HG03135 (cell line): ENCODE measurements around the gene ACYP2.

Experiments used
- ATAC-seq: cut with Tn5 transposase; IDR thresholded peaks from one replicate; pipeline ENCODE4 v1.9.1; 2021; ENCODE audit warnings: mild to moderate bottlenecking, moderate library complexity; ENCODE audit not compliant: unreplicated experiment

Gene ACYP2

GRCh38 chr2:54212456-54212855 lies 97.0 kb downstream of the ACYP2 start:
- ATAC-seq, result no peak

DNA sequence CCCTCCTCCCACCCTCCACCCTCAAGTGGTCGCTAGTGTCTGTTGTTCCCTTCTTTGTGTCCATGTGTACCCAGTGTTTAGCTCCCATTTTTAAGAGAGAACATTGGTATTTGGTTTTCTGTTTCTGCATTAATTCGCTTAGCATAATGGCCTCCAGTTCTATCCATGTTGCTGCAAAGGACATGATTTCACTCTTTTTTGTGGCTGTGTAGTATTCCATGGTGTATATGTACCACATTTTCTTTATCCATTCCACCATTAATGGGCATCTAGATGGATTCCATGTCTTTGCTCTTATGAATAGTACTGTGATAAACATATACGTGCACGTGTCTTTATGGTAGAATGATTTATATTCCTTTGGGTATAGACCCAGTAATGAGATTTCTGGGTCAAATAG lies 97.7 kb downstream of the ACYP2 start:
- no peak for ATAC-seq

DNA sequence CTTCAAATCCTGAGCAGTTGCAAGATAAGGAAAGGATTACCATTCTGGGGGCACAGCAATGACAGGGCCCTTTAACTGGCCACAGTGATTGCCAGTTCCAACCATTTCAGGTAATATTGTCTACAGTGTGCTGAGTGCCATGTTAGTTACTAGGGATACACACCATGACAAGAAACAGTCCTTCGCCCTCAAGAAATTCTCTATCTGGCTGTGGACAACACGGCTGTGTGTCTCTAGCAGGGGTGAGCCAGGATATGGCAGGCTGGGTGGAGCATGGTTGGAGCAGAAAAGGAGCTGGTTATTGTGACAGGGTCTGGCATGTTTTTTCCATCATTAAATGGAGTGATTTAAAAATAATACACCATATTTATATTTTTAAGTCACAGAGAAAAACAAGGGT lies 109.6 kb downstream of the ACYP2 start:
- ATAC-seq, result no peak

- no peak for ATAC-seq
Observed at GRCh38 chr2:54226260-54226659, 110.8 kb downstream of the ACYP2 start.

DNA sequence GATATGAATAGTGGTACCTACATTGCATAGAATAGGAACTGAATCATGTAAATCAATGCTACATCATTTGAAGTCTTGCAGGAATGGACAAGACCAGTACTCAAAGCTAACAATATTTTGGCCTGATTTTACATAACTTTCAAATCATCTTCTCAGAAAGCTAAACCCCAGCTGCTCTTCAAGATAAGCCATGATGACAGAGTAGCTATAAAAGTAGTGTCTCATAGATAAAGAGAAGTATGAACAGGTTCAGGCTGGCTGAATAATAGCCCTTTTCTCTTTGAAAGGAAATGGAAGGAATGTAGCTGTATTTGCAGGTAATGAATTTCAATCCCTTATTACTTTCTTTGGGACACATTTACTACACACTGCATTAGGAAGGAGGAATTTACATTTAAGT lies 112.4 kb downstream of the ACYP2 start:
- ATAC-seq, result no peak

GRCh38 chr2:54228945-54229344 lies 113.5 kb downstream of the ACYP2 start:
- ATAC-seq, result no peak

GRCh38 chr2:54233832-54234649 lies 118.6 kb downstream of the ACYP2 start:
- no peak for ATAC-seq

- ATAC-seq, result no peak
Observed at GRCh38 chr2:54237428-54237827, 122.0 kb downstream of the ACYP2 start.

DNA sequence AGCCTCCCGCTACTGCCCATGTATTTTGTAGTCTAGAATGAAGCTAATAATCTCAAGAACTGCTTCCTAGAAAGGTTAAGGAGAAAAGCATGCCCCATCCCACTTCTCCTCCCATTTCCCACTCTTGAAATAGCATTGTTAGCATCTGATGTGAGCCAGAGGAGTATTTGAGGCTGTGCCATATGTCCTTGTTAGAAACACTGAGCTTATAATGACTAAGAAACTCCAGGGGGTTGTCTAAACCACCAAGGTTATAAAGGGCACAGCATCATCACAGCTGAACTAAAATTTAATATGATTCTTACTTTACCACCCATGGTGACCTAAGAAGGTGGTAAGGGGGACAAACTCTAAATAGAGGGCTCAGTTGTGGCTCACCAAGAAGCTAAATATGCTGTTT lies 124.0 kb downstream of the ACYP2 start:
- ATAC-seq, result no peak

- no peak for ATAC-seq
Observed at GRCh38 chr2:54240515-54241469, 125.4 kb downstream of the ACYP2 start.

- no peak for ATAC-seq
Observed at GRCh38 chr2:54247115-54247514, 131.7 kb downstream of the ACYP2 start.

DNA sequence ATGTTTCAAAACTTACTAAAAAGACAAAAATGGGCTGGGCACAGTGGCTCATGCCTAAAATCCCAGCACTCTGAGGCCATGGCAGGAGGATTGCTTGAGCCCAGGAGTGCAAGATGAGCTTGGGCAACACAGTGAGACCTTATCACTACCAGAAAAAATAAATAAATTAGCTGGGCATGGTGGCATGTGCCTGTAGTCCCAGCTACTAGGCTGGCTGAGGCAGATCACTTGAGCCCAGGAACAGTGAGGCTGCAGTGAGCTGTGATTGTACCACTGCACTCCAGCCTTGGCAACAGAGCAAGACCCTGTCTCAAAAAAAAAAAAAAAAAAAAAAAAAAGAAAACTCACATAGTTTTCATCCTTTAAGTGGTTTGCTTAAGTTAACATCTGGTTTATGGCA lies 134.2 kb downstream of the ACYP2 start:
- ATAC-seq, result no peak

GRCh38 chr2:54254180-54254579 lies 138.8 kb downstream of the ACYP2 start:
- ATAC-seq, result no peak

DNA sequence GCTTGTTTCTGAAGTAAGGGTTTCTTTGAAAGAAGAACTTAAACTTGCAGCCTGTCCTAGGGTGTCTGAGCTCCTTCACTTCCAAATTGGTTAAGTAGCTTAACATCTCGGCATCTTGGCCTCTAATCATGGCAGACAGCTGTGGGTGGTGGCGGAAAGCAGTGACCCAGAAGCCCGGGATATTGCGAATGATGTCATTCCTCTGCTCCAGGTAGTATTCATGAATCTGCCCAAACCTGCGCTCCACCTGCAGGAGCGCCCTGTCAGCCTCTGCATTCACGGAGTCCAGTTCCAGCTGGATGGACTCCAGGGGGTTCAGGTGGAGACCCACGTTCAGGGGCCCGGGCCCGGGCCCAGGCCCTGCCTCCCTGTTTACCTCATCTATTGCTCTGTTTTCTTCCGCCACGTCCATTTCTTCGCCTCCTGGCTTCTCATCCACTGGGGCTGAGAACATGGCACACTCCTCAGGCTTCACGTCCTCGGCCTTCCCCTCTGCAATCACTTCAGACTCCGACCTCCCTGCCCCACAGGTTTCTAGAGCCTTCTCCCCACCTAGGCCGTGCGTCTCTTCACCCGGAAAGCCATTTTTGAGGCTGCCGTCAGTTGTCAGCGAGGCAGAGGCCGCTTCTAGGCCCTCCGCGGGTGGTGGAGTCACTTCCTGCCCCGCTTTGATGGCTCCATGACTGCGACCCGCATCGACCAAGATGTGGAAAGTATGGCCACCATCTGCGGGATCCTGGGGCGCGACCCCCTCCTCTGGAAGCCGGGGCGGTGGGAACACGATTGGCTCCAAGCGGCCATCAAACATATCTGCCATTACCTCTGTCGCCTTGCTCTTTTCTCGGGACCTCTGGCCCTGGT lies 140.0 kb downstream of the ACYP2 start:
- ATAC-seq, result no peak

DNA sequence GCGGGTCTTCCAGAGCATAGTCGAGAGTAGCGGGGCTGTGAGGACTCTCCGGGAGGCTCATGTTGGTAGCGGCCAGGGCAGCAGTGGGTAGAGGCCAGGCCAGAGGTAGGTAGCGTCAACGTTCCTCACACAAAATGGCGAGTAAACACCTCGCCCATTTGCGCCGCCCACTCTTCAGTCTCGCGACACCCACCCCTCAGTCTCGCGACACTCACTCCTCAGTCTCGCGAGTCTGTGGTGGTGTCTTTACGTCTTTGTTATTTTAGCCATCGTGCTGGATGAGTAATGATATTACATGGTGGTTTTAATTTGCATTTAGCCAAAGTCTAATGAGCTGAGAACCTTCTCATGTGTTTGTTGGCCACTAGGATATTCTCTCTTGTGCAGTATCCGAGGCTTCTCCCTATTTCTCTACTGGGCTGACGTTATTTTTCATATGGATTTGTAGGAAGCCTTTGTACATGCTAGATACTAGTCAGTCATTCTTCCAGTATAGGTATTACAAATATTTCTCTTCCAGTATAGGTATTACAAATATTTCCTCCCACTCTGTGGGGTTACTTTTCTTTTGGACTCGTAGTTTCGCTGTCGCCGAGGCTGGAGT lies 140.8 kb downstream of the ACYP2 start, which contains the start of gene TSPYL6:
TSPYL6 (minus strand) TSS at position 139 of the 604 bp plus-strand sequence; CDS start at position 61, 78 bp downstream.
- ATAC-seq, result no peak

- ATAC-seq, result no peak
Observed at GRCh38 chr2:54258166-54258565, 142.8 kb downstream of the ACYP2 start.

GRCh38 chr2:54259413-54260240 lies 144.2 kb downstream of the ACYP2 start:
- no peak for ATAC-seq

GRCh38 chr2:54260241-54260595 lies 144.8 kb downstream of the ACYP2 start:
- no peak for ATAC-seq

DNA sequence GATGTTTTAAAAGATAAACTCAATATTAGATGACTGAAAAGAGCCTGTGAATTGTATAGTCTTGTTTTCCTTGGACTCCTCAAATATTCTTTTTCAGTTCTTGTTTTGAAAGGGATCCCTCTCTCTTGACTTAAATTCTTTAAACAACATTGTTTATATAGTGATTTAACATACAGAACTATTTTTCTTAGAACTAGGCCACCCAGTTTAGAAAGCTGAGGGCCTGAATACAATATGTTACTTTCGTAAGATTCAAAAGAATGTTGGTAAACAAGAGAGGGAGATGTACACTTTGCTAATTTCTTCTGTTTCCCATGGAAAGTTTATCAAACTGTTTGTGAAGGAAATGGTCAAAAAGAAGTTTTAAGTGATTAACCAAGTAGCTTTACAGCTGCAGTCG lies 146.1 kb downstream of the ACYP2 start:
- no peak for ATAC-seq
